HepG2 (cell line): ENCODE data around the gene AIP. TPM values are rescaled to one million over a fixed set of nuclear protein-coding genes. Genes with fewer than 3 reads are reported as not detected.

Experiments used
- AGO2 ChIP-seq: fragments of 200-400 bp; formaldehyde crosslinking; optimal IDR thresholded peaks from 2 replicates; pipeline ENCODE3; 2017; ENCODE audit warnings: mild to moderate bottlenecking, low read depth, low read length, moderate library complexity
- AHR ChIP-seq: IDR thresholded peaks from 2 replicates; pipeline ENCODE4 v1.6.1; 2018; ENCODE audit warnings: missing genetic modification reagents, missing compliant biosample characterization
- FOSL1 ChIP-seq: sonication (generic); formaldehyde crosslinking; IDR thresholded peaks from 2 replicates; pipeline ENCODE4 v1.9.0; 2021; ENCODE audit warnings: missing genetic modification reagents, borderline replicate concordance
- HNF4A ChIP-seq: sonication (generic); formaldehyde crosslinking; IDR thresholded peaks from 2 replicates; pipeline ENCODE4 v1.4.0; 2020; ENCODE audit warnings: missing genetic modification reagents
- HOXA7 ChIP-seq: sonication (generic); formaldehyde crosslinking; IDR thresholded peaks from 2 replicates; pipeline ENCODE4 v1.8.1; 2022; ENCODE audit warnings: mild to moderate bottlenecking, missing genetic modification reagents, moderate library complexity
- NR1H2 ChIP-seq: sonication (generic); formaldehyde crosslinking; IDR thresholded peaks from 2 replicates; pipeline ENCODE4 v1.8.1; 2022; ENCODE audit warnings: low read depth, missing genetic modification reagents, borderline replicate concordance
- PLRG1 ChIP-seq: fragments of 450-650 bp; conservative IDR thresholded peaks from 2 replicates; pipeline ENCODE4 v1.6.1; 2016
- SIN3B ChIP-seq: fragments of 150-350 bp; IDR thresholded peaks from 2 replicates; pipeline ENCODE4 v1.6.1; 2014; ENCODE audit warnings: low read length
- SMAD9 ChIP-seq: sonication (generic); formaldehyde crosslinking; IDR thresholded peaks from 2 replicates; pipeline ENCODE4 v1.5.1; 2020; ENCODE audit warnings: mild to moderate bottlenecking, missing genetic modification reagents
- ZFP36L2 ChIP-seq: sonication (generic); formaldehyde crosslinking; IDR thresholded peaks from 2 replicates; pipeline ENCODE4 v1.4.0; 2020; ENCODE audit warnings: missing genetic modification reagents
- ZFP41 ChIP-seq: sonication (generic); formaldehyde crosslinking; IDR thresholded peaks from 2 replicates; pipeline ENCODE4 v1.4.0; 2020; ENCODE audit warnings: mild to moderate bottlenecking, missing genetic modification reagents, borderline replicate concordance
- ZFYVE20 ChIP-seq: sonication (generic); formaldehyde crosslinking; IDR thresholded peaks from 2 replicates; pipeline ENCODE4 v1.8.0; 2023; ENCODE audit warnings: low read depth, mild to moderate bottlenecking, moderate library complexity, missing genetic modification reagents, borderline replicate concordance
- ZMAT3 ChIP-seq: sonication (generic); formaldehyde crosslinking; conservative IDR thresholded peaks from 2 replicates; pipeline ENCODE4 v1.7.0; 2021; ENCODE audit warnings: missing genetic modification reagents
- ZNF124 ChIP-seq: sonication (generic); formaldehyde crosslinking; IDR thresholded peaks from 2 replicates; pipeline ENCODE4 v1.4.0; 2020; ENCODE audit warnings: missing genetic modification reagents
- ZNF235 ChIP-seq: sonication (generic); formaldehyde crosslinking; IDR thresholded peaks from 2 replicates; pipeline ENCODE4 v1.8.1; 2023; ENCODE audit warnings: mild to moderate bottlenecking, missing genetic modification reagents, borderline replicate concordance
- ZNF572 ChIP-seq: sonication (generic); formaldehyde crosslinking; IDR thresholded peaks from 2 replicates; pipeline ENCODE4 v1.5.1; 2020; ENCODE audit warnings: mild to moderate bottlenecking, missing genetic modification reagents
- ZNF629 ChIP-seq: sonication (generic); formaldehyde crosslinking; conservative IDR thresholded peaks from 2 replicates; pipeline ENCODE4 v1.5.0; 2020; ENCODE audit warnings: missing genetic modification reagents
- ZNF773 ChIP-seq: sonication (generic); formaldehyde crosslinking; IDR thresholded peaks from 2 replicates; pipeline ENCODE4 v1.4.0; 2020; ENCODE audit warnings: missing genetic modification reagents, borderline replicate concordance
- ZSCAN22 ChIP-seq: sonication (generic); formaldehyde crosslinking; IDR thresholded peaks from 2 replicates; pipeline ENCODE4 v1.4.0; 2020; ENCODE audit warnings: mild to moderate bottlenecking, missing genetic modification reagents
- polyA plus RNA-seq, 8 experiments: library from polyadenylated mRNA; depleted of rRNA in 3 of 8; stranded (reverse) in 7 of 8; unstranded in 1 of 8; fragments of >200 nt; fragmentation: Illumina TruSeq in 4 of 8; extraction: Trizol in 4 of 8; gene quantifications; 2 replicates each; pipeline versions ENCODE4 v1.2.1 to v1.2.3, GENCODE V29; 2011 to 2016; ENCODE audit warnings: low read depth in 4 of 8, missing spikeins in 1 of 8, mixed read lengths in 1 of 8; ENCODE audit not compliant: insufficient read depth in 1 of 8
- total RNA-seq, 5 experiments: library from RNA; depleted of rRNA; stranded (reverse); fragments of >200 nt; fragmentation: Illumina TruSeq; extraction: Trizol; gene quantifications; 2 replicates each; pipeline ENCODE4 v1.2.3, GENCODE V29; 2016; ENCODE audit warnings: low read depth in 1 of 5
- TF ChIP-seq, protein P1 (sequence below): sonication (generic); formaldehyde crosslinking; IDR thresholded peaks from 2 replicates; pipeline ENCODE4 v1.4.0; 2020; ENCODE audit warnings: mild to moderate bottlenecking, missing genetic modification reagents
- TF ChIP-seq, protein P2 (sequence below): IDR thresholded peaks from 2 replicates; pipeline ENCODE4 v1.6.1; 2016; ENCODE audit warnings: missing compliant biosample characterization, missing genetic modification reagents, borderline replicate concordance
- TF ChIP-seq, protein P3 (sequence below): sonication (generic); formaldehyde crosslinking; IDR thresholded peaks from 2 replicates; pipeline ENCODE4 v1.5.0; 2020; ENCODE audit warnings: mild to moderate bottlenecking, missing genetic modification reagents
- TF ChIP-seq, protein P4 (sequence below): sonication (generic); formaldehyde crosslinking; IDR thresholded peaks from 2 replicates; pipeline ENCODE4 v1.4.0; 2020; ENCODE audit warnings: low read depth, mild to moderate bottlenecking, missing genetic modification reagents
- TF ChIP-seq, protein P5 (sequence below): fragments of 450-650 bp; IDR thresholded peaks from 2 replicates; pipeline ENCODE4 v1.6.1; 2017

Gene AIP
- total and polyA plus RNA-seq, 2 of the 13 experiments (the other 11 are each of a cell fraction or from before 2014, with no cell fraction given): 51.8 to 110 TPM

DNA sequence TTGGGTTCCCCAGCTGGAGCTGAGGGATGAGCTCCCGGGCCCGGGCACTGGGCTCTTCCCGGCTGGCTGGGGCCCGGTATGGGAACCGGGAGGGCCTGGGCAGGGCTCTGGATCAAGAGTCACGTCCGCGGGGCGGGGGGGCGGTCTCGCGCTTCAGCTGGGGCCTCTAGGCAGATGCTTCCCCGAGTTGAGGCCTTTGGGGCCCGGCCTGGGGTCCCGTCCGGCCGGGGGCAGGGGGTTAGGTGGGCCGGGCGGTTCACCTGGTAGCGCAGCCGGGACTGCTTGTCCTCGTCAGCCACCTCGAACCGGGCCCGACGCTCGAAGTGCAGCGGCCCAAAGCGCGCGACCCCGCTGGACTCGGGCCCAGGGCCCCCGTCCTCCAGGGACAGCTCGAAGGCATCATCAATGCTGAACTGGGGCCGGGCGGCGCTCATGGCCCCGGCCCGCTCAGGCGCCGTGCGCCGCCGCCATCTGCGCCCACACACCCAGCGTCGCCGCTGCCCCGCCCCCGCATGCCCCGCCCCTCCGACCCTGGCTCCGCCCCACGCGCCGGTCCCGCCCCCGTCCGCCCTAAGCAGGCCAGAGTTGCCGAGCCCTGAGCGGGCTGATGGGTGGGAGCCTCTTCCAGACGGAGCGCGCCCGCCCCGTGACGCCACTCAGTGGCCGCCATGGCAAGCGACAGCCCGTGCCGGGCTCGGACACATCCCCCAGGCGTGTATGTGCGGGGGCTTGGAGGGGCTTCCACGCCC is 13.9 kb upstream of the AIP start, which contains the start of gene TMEM134 (continued):
- TF ChIP-seq, protein P1, sequence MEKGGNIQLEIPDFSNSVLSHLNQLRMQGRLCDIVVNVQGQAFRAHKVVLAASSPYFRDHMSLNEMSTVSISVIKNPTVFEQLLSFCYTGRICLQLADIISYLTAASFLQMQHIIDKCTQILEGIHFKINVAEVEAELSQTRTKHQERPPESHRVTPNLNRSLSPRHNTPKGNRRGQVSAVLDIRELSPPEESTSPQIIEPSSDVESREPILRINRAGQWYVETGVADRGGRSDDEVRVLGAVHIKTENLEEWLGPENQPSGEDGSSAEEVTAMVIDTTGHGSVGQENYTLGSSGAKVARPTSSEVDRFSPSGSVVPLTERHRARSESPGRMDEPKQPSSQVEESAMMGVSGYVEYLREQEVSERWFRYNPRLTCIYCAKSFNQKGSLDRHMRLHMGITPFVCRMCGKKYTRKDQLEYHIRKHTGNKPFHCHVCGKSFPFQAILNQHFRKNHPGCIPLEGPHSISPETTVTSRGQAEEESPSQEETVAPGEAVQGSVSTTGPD (CRISPR knock-in tag): no peak
- TF ChIP-seq, protein P2, sequence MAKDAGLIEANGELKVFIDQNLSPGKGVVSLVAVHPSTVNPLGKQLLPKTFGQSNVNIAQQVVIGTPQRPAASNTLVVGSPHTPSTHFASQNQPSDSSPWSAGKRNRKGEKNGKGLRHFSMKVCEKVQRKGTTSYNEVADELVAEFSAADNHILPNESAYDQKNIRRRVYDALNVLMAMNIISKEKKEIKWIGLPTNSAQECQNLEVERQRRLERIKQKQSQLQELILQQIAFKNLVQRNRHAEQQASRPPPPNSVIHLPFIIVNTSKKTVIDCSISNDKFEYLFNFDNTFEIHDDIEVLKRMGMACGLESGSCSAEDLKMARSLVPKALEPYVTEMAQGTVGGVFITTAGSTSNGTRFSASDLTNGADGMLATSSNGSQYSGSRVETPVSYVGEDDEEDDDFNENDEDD (CRISPR knock-in tag): peak; percentile 64; the same call in 1 of the 2 replicates
- TF ChIP-seq AGO2 (peak; percentile 52), ZSCAN22 (no peak), SMAD9 (CRISPR knock-in tag) (no peak), ZNF773 (CRISPR knock-in tag) (no peak), ZNF629 (peak; percentile 25; the same call in 1 of the 2 replicates), ZNF235 (CRISPR knock-in tag) (no peak), NR1H2 (0 out of 2 replicates have a peak, but pooled peaks have one; percentile 31), ZFYVE20 (no peak), ZMAT3 (CRISPR knock-in tag) (peak; percentile 44; the same call in 1 of the 2 replicates), AHR (CRISPR knock-in tag) (peak; percentile 63; the same call in 1 of the 2 replicates), ZNF124 (CRISPR knock-in tag) (peak; percentile 39; the same call in 1 of the 2 replicates), HOXA7 (no peak), ZNF572 (CRISPR knock-in tag) (0 out of 2 replicates have a peak, but pooled peaks have one; percentile 55), ZFP41 (CRISPR knock-in tag) (no peak), HNF4A (CRISPR knock-in tag) (0 out of 2 replicates have a peak, but pooled peaks have one; percentile 19), FOSL1 (CRISPR knock-in tag) (no peak), ZFP36L2 (CRISPR knock-in tag) (no peak), PLRG1 (no peak), SIN3B (no peak)
- TF ChIP-seq, protein P3, sequence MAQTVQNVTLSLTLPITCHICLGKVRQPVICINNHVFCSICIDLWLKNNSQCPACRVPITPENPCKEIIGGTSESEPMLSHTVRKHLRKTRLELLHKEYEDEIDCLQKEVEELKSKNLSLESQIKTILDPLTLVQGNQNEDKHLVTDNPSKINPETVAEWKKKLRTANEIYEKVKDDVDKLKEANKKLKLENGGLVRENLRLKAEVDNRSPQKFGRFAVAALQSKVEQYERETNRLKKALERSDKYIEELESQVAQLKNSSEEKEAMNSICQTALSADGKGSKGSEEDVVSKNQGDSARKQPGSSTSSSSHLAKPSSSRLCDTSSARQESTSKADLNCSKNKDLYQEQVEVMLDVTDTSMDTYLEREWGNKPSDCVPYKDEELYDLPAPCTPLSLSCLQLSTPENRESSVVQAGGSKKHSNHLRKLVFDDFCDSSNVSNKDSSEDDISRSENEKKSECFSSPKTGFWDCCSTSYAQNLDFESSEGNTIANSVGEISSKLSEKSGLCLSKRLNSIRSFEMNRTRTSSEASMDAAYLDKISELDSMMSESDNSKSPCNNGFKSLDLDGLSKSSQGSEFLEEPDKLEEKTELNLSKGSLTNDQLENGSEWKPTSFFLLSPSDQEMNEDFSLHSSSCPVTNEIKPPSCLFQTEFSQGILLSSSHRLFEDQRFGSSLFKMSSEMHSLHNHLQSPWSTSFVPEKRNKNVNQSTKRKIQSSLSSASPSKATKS (CRISPR knock-in tag): no peak
- TF ChIP-seq, protein P4, sequence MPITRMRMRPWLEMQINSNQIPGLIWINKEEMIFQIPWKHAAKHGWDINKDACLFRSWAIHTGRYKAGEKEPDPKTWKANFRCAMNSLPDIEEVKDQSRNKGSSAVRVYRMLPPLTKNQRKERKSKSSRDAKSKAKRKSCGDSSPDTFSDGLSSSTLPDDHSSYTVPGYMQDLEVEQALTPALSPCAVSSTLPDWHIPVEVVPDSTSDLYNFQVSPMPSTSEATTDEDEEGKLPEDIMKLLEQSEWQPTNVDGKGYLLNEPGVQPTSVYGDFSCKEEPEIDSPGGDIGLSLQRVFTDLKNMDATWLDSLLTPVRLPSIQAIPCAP: no peak
- TF ChIP-seq, protein P5, sequence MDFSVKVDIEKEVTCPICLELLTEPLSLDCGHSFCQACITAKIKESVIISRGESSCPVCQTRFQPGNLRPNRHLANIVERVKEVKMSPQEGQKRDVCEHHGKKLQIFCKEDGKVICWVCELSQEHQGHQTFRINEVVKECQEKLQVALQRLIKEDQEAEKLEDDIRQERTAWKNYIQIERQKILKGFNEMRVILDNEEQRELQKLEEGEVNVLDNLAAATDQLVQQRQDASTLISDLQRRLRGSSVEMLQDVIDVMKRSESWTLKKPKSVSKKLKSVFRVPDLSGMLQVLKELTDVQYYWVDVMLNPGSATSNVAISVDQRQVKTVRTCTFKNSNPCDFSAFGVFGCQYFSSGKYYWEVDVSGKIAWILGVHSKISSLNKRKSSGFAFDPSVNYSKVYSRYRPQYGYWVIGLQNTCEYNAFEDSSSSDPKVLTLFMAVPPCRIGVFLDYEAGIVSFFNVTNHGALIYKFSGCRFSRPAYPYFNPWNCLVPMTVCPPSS: no peak
